ENCODE measurements around the gene TWIST2.

- TF ChIP-seq, protein P1, sequence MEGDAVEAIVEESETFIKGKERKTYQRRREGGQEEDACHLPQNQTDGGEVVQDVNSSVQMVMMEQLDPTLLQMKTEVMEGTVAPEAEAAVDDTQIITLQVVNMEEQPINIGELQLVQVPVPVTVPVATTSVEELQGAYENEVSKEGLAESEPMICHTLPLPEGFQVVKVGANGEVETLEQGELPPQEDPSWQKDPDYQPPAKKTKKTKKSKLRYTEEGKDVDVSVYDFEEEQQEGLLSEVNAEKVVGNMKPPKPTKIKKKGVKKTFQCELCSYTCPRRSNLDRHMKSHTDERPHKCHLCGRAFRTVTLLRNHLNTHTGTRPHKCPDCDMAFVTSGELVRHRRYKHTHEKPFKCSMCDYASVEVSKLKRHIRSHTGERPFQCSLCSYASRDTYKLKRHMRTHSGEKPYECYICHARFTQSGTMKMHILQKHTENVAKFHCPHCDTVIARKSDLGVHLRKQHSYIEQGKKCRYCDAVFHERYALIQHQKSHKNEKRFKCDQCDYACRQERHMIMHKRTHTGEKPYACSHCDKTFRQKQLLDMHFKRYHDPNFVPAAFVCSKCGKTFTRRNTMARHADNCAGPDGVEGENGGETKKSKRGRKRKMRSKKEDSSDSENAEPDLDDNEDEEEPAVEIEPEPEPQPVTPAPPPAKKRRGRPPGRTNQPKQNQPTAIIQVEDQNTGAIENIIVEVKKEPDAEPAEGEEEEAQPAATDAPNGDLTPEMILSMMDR (IDR thresholded peaks at IDR 0.05 in 2 of 3, conservative IDR thresholded peaks at IDR 0.05 in 1 of 3; ENCODE audit: insufficient read depth in 2 of 3, low read depth in 1 of 3, low read length in 3 of 3): no peak
- no peak for TF ChIP-seq POLR2AphosphoS5 (IDR thresholded peaks at IDR 0.05; ENCODE audit: control insufficient read depth, insufficient read depth, low read depth, low read length)
These were observed 14.0 kb downstream of the TWIST2 start for GRCh38 chr2:238861766-238862315.

Measured in K562 (cell line).